ENCODE results near the gene APLF.

DNA sequence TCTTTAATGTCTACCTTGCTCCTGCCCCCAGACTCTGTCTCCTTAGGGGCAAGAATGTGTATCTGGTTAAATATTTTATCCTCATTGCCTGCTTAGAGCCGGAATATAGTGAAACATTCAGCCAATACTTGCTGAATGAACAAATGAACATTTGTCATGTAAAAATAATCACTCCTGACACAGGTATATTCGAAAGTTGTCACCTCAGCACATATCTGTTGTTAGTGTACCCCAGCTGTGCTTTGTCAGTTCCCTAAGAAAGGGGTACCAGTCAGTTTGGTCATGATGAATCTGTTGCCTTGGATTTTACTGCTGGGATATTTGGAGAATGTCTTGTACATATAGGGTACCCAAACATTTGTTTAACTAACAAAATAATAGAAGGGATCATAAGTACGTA is 99.0 kb downstream of the APLF start:
- TF ChIP-seq, protein P1, sequence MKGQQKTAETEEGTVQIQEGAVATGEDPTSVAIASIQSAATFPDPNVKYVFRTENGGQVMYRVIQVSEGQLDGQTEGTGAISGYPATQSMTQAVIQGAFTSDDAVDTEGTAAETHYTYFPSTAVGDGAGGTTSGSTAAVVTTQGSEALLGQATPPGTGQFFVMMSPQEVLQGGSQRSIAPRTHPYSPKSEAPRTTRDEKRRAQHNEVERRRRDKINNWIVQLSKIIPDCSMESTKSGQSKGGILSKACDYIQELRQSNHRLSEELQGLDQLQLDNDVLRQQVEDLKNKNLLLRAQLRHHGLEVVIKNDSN (IDR thresholded peaks at IDR 0.05; ENCODE audit: borderline replicate concordance, low read depth) = no peak
- TF ChIP-seq, protein P2, sequence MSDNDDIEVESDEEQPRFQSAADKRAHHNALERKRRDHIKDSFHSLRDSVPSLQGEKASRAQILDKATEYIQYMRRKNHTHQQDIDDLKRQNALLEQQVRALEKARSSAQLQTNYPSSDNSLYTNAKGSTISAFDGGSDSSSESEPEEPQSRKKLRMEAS (IDR thresholded peaks at IDR 0.05; ENCODE audit: low read depth) = no peak
- TF ChIP-seq, protein P3, sequence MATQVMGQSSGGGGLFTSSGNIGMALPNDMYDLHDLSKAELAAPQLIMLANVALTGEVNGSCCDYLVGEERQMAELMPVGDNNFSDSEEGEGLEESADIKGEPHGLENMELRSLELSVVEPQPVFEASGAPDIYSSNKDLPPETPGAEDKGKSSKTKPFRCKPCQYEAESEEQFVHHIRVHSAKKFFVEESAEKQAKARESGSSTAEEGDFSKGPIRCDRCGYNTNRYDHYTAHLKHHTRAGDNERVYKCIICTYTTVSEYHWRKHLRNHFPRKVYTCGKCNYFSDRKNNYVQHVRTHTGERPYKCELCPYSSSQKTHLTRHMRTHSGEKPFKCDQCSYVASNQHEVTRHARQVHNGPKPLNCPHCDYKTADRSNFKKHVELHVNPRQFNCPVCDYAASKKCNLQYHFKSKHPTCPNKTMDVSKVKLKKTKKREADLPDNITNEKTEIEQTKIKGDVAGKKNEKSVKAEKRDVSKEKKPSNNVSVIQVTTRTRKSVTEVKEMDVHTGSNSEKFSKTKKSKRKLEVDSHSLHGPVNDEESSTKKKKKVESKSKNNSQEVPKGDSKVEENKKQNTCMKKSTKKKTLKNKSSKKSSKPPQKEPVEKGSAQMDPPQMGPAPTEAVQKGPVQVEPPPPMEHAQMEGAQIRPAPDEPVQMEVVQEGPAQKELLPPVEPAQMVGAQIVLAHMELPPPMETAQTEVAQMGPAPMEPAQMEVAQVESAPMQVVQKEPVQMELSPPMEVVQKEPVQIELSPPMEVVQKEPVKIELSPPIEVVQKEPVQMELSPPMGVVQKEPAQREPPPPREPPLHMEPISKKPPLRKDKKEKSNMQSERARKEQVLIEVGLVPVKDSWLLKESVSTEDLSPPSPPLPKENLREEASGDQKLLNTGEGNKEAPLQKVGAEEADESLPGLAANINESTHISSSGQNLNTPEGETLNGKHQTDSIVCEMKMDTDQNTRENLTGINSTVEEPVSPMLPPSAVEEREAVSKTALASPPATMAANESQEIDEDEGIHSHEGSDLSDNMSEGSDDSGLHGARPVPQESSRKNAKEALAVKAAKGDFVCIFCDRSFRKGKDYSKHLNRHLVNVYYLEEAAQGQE (IDR thresholded peaks at IDR 0.05; ENCODE audit: low read depth, low read length) = no peak
- TF ChIP-seq, protein P4, sequence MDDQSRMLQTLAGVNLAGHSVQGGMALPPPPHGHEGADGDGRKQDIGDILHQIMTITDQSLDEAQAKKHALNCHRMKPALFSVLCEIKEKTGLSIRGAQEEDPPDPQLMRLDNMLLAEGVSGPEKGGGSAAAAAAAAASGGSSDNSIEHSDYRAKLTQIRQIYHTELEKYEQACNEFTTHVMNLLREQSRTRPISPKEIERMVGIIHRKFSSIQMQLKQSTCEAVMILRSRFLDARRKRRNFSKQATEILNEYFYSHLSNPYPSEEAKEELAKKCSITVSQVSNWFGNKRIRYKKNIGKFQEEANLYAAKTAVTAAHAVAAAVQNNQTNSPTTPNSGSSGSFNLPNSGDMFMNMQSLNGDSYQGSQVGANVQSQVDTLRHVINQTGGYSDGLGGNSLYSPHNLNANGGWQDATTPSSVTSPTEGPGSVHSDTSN (IDR thresholded peaks at IDR 0.05) = no peak
- TF ChIP-seq, protein P5, sequence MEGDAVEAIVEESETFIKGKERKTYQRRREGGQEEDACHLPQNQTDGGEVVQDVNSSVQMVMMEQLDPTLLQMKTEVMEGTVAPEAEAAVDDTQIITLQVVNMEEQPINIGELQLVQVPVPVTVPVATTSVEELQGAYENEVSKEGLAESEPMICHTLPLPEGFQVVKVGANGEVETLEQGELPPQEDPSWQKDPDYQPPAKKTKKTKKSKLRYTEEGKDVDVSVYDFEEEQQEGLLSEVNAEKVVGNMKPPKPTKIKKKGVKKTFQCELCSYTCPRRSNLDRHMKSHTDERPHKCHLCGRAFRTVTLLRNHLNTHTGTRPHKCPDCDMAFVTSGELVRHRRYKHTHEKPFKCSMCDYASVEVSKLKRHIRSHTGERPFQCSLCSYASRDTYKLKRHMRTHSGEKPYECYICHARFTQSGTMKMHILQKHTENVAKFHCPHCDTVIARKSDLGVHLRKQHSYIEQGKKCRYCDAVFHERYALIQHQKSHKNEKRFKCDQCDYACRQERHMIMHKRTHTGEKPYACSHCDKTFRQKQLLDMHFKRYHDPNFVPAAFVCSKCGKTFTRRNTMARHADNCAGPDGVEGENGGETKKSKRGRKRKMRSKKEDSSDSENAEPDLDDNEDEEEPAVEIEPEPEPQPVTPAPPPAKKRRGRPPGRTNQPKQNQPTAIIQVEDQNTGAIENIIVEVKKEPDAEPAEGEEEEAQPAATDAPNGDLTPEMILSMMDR (IDR thresholded peaks at IDR 0.05) = no peak

All from SK-N-SH (cell line).